Neural progenitor cell (in vitro differentiated cells): ENCODE results near the gene SLC35F2.

Source experiments
- CTCF ChIP-seq: fragments of 200-600 bp; sonication (generic); IDR thresholded peaks from 2 replicates; pipeline ENCODE4 v1.5.1; 2017; ENCODE audit warnings: antibody characterized with exemption, mild to moderate bottlenecking
- EZH2 ChIP-seq: fragments of 200-600 bp; sonication (generic); IDR thresholded peaks from 2 replicates; pipeline ENCODE4 v1.6.1; 2017; ENCODE audit warnings: antibody characterized with exemption, mild to moderate bottlenecking, moderate library complexity
- EZH2phosphoT487 ChIP-seq: fragments of 200-600 bp; sonication (generic); IDR thresholded peaks from 2 replicates; pipeline ENCODE4 v1.6.1; 2017; ENCODE audit warnings: antibody characterized with exemption

GRCh38 chr11:107757661-107758060 is 100.9 kb downstream of the SLC35F2 start:
- TF ChIP-seq CTCF (no peak), EZH2 (no peak), EZH2phosphoT487 (no peak)
